Subcutaneous preadipocyte (primary cell): Measurements from ENCODE around the gene DRG2. TPM values are rescaled to one million over a fixed set of nuclear protein-coding genes. Genes with fewer than 3 reads are reported as not detected.

Experiments used
- total RNA-seq: library from RNA; depleted of rRNA; stranded (reverse); fragments of >200 nt; gene quantifications from 2 replicates; pipeline ENCODE4 v1.2.3, GENCODE V29; 2012

The DRG2 gene
- total RNA-seq = 38.6 and 46.9 TPM in 2 replicates

GRCh38 chr17:18087610-18088491, at the start of gene DRG2:
Gene DRG2, plus strand, starts transcription at chr17:18087948. Its CDS starts 76 bp downstream, at chr17:18088024.

GRCh38 chr17:18038861-18039534, 48.8 kb upstream of the DRG2 start, which contains the start of the genes ATPAF2 and GID4:
Gene ATPAF2, minus strand, starts transcription at chr17:18039168. Its CDS starts 155 bp downstream, at chr17:18039013.
Gene GID4, plus strand, starts transcription at chr17:18039408. Its CDS starts 57 bp downstream, at chr17:18039465.

GRCh38 chr17:18108401-18109312, 20.9 kb downstream of the DRG2 start, which contains the start of gene MYO15A:
Gene MYO15A, plus strand, starts transcription at chr17:18108756. Its CDS starts 10,045 bp downstream, at chr17:18118801.

Other genes starting within 250 kb of the DRG2 start
- 27.6 and 40.5 TPM in 2 replicates for gene TOM1L2, start 115.5 kb upstream of the DRG2 start, total RNA-seq
- gene DRC3, start 115.1 kb upstream of the DRG2 start, total RNA-seq = 0.37 and 0.39 TPM in 2 replicates
- gene ATPAF2, start 48.8 kb upstream of the DRG2 start, total RNA-seq = 16.6 and 20.6 TPM in 2 replicates
- gene GID4, start 48.5 kb upstream of the DRG2 start, total RNA-seq = 9.6 and 9.8 TPM in 2 replicates
- 0.20 and 1.1 TPM in 2 replicates for gene MYO15A, start 20.8 kb downstream of the DRG2 start, total RNA-seq
- 76.8 and 96.6 TPM in 2 replicates for gene ALKBH5, start 95.9 kb downstream of the DRG2 start, total RNA-seq
- gene LLGL1, start 137.7 kb downstream of the DRG2 start, total RNA-seq = 43.4 and 46.1 TPM in 2 replicates
- 257 and 272 TPM in 2 replicates for gene FLII, start 170.8 kb downstream of the DRG2 start, total RNA-seq
- gene MIEF2, start 172.7 kb downstream of the DRG2 start, total RNA-seq = 6.5 and 9.9 TPM in 2 replicates
- 22.8 and 42.4 TPM in 2 replicates for gene TOP3A, start 227.0 kb downstream of the DRG2 start, total RNA-seq
- gene SMCR8, start 227.3 kb downstream of the DRG2 start, total RNA-seq = 15.1 and 20.3 TPM in 2 replicates